Spleen (tissue), 7 donors: ENCODE results near the gene PHACTR1.

Experiments
- POLR2AphosphoS5 ChIP-seq, 3 donors: sonication (generic); formaldehyde crosslinking; IDR thresholded peaks; one replicate each; pipeline ENCODE4 v1.5.1; 2017; ENCODE audit warnings: antibody characterized with exemption in 3 of 3
- TF ChIP-seq, protein P1 (sequence below), 11 experiments: fragments of 200-600 bp in 7 of 11; fragments of 450-650 bp in 4 of 11; sonication (generic) in 4 of 11; IDR thresholded peaks in 8 of 11; conservative IDR thresholded peaks in 3 of 11; 1 replicate in 7 of 11; 2 replicates in 4 of 11; pipeline versions ENCODE4 v1.4.0 to v1.8.0; 2016 to 2021; ENCODE audit warnings: antibody characterized with exemption in 11 of 11, inconsistent platforms in 4 of 11, mild to moderate bottlenecking in 1 of 11
- donor health status: DM: no; HTN: no; CAD: no; lungs with moderate emphysema.
- donor health status: DM: no; HTN: no; CAD: no.
- donor health status: DM: no; HTN: no; CAD: no.

DNA sequence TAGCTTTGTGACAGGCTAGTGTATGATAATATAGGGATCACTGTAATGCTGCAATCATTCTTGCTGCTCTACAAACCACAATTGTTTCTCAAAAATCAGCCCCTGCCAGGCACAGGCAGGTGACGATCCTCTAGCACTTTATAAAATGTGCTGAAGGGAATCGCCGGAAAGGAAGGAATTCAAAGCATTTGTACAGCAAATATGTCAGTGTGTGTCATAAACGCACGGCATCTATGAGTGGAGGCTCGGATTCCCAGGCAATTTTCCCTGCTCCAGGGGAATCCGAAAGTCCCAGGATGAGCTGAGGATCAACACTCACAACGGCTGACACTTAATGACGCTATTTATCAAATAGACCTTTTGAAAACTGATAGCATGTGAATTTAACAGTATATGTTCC, 1.4 kb downstream of the PHACTR1 start:
- TF ChIP-seq, protein P1, sequence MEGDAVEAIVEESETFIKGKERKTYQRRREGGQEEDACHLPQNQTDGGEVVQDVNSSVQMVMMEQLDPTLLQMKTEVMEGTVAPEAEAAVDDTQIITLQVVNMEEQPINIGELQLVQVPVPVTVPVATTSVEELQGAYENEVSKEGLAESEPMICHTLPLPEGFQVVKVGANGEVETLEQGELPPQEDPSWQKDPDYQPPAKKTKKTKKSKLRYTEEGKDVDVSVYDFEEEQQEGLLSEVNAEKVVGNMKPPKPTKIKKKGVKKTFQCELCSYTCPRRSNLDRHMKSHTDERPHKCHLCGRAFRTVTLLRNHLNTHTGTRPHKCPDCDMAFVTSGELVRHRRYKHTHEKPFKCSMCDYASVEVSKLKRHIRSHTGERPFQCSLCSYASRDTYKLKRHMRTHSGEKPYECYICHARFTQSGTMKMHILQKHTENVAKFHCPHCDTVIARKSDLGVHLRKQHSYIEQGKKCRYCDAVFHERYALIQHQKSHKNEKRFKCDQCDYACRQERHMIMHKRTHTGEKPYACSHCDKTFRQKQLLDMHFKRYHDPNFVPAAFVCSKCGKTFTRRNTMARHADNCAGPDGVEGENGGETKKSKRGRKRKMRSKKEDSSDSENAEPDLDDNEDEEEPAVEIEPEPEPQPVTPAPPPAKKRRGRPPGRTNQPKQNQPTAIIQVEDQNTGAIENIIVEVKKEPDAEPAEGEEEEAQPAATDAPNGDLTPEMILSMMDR (IDR thresholded peaks at IDR 0.05 in 8 of 11, conservative IDR thresholded peaks at IDR 0.05 in 3 of 11) = no peak
- no peak for TF ChIP-seq POLR2AphosphoS5 (IDR thresholded peaks at IDR 0.05)
